Frontal cortex (tissue), 4 donors: Measurements from ENCODE around the gene CES1. TPM values are rescaled to one million over a fixed set of nuclear protein-coding genes. Genes with fewer than 3 reads are reported as not detected.
"Not testable (repeated sequence)": the region's sequence is repeated elsewhere in the genome, so short reads cannot be mapped to it uniquely, and the experiment has no call there.

Source experiments
- DNase-seq, 2 donors: peaks; one replicate each; pipeline ENCODE4 v3.0.0; 2012; ENCODE audit warnings: low spot score in 2 of 2
- FAIRE-seq: peaks from 2 replicates; lab custom pipeline; 2012; peaks lifted over from hg19 to GRCh38; lab: Jason Lieb, UNC
- total RNA-seq: library from RNA; depleted of rRNA; stranded (reverse); fragments of >200 nt; gene quantifications from one replicate; pipeline ENCODE4 v1.2.3, GENCODE V29; 2014
- donor health status: control.
- donor health status: control.
- donor health status: control.

Gene CES1
- 0.82 TPM for total RNA-seq

GRCh38 chr16:55832773-55833691, at the start of gene CES1:
Gene CES1, minus strand, starts transcription at chr16:55833096. Its CDS starts 41 bp downstream, at chr16:55833055.
- no peak for FAIRE-seq

GRCh38 chr16:55876854-55877253, 44.0 kb upstream of the CES1 start:
- DNase-seq (no peak), FAIRE-seq (no peak)

More at GRCh38 chr16:55832773-55833691, at the start of gene CES1:
- no peak for DNase-seq

- FAIRE-seq: no peak
These were observed 42.4 kb upstream of the CES1 start, which contains the start of gene CES5A for GRCh38 chr16:55875273-55875672. Gene CES5A, minus strand, starts transcription at chr16:55875373. Its CDS starts 152 bp downstream, at chr16:55875221.

DNA sequence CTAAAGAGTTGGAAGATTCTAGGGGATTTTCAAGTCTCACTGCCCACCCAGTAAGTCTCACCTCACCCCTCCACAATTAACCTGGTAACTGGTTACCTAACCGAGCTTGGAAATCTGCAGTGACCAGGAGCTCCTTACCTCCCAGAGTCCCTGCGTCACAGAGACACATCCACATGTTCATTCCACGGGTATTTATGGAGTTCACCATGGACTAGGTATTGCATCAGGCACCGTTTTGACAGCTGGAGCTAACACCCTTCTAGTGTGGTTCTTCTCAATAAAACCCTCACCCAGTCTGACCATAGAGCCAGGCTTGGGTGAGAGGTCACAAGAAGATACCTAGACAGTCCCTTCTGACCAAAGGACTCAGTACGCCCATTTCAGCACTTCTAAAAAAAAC, 40.2 kb upstream of the CES1 start:
- FAIRE-seq: no peak
- no peak for DNase-seq

More at GRCh38 chr16:55875273-55875672, 42.4 kb upstream of the CES1 start, which contains the start of gene CES5A:
- DNase-seq: no peak

DNA sequence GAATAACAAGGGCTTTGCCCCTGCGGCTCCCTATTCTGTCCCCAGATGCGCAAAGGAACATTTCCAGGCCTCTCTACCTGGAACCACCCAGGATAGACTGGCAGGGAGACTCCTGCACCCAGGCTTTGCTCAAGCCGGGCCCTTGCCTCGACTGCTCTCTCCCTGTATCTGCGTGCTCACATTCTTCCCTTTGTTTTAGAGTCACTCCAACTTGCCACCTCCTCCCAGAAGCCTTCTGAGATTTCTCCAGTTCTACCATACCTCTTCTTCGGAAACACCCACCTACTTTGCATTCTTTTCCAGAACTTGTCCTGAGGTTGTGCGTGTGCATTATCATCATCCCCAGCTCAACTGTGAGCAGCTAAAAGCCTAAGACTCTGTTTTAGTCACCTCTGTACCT, 39.2 kb upstream of the CES1 start:
- DNase-seq (no peak), FAIRE-seq (no peak)

DNA sequence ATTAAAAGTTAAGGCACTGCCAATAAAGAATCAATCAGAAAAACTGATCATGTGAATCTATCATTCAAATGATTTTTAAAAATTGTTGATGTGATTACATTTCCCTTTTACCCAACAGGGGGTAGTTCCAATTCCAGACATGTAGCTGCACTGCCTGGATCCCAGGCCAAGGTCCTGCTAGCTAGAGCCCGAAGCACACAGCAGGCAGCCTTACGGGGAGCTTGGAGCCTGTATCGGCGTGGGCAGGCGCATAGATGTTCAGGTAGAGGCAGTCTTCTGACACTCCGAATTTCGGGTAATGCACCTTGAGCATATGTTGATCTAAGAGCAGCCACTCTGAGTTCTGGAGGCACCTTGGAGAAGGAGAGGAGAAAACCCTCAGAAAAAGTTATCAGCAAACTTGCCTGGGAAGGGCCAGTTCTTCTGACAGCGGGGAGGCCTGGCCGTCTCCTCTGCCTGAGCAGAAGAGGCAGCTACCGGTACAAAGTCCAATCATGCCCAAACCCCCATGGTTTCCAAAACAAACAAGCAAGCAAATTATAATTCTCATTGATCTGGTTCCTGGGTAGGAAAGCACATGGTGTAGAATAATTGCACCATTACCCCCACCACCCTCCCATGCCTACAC, 38.6 kb upstream of the CES1 start:
- DNase-seq (no peak), FAIRE-seq (no peak)

DNA sequence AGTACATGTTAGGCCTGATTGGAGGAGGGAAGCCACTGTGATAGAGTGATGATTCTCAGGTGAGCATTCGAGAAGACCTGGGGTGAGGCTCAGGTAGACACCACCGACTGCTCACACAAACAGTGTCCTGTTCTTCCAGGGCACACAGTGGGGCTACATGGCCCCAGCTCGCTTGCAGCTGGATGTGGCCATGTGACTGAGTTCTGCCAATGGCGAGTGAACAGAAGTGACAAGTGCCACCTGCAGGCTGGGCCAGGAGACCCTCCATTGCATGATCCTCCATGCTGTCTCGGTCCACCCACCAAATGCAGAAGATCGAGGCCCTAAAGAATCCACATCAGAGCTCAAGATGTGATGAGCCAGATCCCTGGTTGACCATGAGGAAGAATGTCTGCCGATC, 36.1 kb upstream of the CES1 start:
- FAIRE-seq: no peak
- no peak for DNase-seq

- no peak for FAIRE-seq
- DNase-seq: no peak
These were observed 35.2 kb upstream of the CES1 start for GRCh38 chr16:55868137-55868536.

DNA sequence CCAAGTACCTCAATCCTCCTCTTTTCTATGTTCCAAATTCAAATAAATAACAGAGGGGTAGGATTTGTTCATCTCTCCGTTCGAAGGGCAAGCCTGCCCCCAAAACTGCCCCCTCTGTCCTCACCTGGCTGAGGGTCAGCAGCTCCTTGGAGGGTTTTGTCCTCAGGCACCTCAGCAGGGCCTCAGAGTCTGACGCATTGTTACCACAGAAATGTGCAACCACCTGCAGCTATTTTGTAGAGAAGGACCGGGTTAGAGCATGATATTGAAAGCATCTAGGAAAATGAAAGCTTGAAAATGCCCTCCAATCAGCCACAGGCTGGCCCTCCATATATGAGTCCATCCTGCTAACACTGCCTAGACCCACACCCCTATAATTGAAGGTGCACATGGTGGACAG, 28.4 kb upstream of the CES1 start:
- FAIRE-seq: no peak

GRCh38 chr16:55857650-55858049, 24.8 kb upstream of the CES1 start:
- DNase-seq, FAIRE-seq: not testable (repeated sequence)

More for the DNA sequence above, 28.4 kb upstream of the CES1 start:
- DNase-seq: no peak

GRCh38 chr16:55856950-55857349, 24.1 kb upstream of the CES1 start:
- DNase-seq (no peak), FAIRE-seq (no peak)

DNA sequence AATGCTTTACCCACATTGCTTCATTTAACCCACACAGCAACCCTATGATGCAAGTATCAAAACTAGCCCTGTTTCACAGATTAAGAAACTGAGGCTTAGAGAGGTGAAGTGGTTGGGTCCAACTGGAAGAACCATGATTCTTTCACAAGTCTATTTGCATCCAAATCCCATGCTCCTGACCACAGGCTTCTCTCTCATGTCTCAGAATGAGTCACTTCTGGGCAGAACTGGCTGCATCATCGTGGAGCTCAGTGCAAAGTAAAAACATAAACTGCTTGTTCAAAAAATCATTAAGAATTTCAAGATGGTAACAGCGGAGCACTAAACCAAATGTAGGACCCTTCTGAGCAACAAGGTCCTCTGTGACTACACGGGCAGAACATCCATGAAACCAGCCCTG, 20.2 kb upstream of the CES1 start:
- FAIRE-seq: no peak
- DNase-seq: no peak

DNA sequence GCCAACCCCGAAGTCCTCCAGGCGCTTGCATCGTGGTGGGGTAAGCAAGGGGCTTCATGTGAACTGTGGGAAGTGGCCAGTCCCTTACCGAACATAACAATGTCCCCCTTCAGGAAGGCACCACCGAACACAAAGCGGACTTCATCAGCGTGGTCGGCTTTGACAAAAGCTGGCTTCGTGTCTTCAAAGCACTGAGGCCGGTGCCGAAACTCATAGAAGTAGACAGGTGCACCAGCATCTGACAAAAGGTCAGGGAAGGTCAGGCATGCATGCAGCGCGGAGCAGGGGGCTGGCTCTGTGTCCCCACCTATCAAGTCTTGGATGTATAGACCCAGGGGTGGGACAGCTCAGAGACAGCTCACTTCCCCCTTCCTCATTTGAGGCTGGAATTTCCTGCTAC, 16.6 kb upstream of the CES1 start:
- FAIRE-seq (no peak), DNase-seq (no peak)

- FAIRE-seq: no peak
- no peak for DNase-seq
These were observed 13.9 kb upstream of the CES1 start for GRCh38 chr16:55846598-55847346.

- FAIRE-seq (no peak), DNase-seq (no peak)
These were observed 10.2 kb upstream of the CES1 start for GRCh38 chr16:55843105-55843395.

GRCh38 chr16:55842369-55843104, 9.6 kb upstream of the CES1 start:
- peak; percentile 36 to 70 for DNase-seq
- peak; percentile 87 for FAIRE-seq

DNA sequence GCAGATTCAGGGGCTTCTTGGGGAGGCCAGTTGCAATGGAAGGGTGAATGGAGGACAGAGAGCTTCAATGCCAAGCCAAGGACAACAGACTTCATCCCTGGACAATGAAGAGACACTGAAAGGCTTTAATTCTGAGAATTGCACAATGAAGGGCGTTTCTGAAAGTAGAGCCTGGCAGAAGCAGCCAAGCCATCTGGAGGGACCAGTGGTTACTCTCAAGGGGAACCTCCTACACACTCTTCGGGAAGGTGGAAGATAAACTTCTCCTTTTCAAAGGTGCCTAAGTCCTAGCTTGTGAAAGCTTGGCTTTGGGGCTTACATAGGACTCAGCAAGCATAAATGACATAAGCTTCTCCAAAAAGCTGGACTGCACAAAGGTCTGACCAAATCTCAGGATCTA, 6.2 kb upstream of the CES1 start:
- DNase-seq: no peak
- no peak for FAIRE-seq

- FAIRE-seq: no peak
These were observed 3.3 kb upstream of the CES1 start for GRCh38 chr16:55836158-55836611.

DNA sequence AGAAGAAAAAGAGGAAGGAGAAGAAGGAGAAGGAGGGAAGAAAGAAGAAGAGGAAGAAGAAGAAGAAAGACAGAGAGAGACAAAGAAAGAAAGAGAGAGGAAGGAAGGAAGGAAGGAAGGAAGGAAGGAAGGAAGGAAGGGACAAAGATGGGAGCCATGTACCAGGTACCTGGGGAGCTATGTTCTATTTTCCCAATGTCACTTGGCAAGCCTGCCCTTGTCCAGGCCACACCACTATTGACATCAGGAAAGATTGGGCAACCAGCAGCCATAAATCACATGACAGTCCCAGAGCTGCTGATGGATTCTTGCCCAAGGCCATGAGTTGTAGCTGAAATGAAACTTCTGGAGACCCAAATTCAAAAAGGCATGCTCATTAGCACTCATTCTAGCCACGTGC, 2.7 kb upstream of the CES1 start:
- FAIRE-seq (no peak), DNase-seq (no peak)

More at GRCh38 chr16:55836158-55836611, 3.3 kb upstream of the CES1 start:
- DNase-seq: no peak

DNA sequence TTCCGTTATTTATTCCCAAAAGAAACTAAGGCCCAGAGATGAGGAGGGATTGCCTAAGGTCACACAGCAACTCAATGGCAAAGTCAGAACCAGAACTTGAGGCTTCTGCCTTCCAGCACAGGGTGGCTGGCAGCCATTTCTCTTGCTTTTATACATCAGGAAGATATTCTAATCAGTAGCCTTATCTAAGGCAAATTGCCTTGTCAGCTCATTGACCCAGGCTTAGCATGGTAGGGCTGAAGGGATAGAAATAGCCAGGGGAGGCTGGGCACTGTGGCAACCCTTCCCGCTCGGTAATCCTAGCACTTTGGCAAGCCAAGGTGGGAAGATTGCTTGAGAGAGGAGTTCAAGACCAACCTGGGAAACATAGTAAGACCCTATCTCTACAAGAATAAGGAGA, 2.3 kb upstream of the CES1 start:
- not testable (repeated sequence) for FAIRE-seq, DNase-seq
